BJ (cell line): ENCODE data around the gene ERGIC1. TPM values are rescaled to one million over a fixed set of nuclear protein-coding genes. Genes with fewer than 3 reads are reported as not detected.

Experiments used
- CTCF ChIA-PET: fragments of 350-600 bp; formaldehyde crosslinking; extraction: SDS; loops from one replicate; lab custom pipeline; 2021; ENCODE audit warnings: antibody characterized with exemption, inconsistent platforms; lab: Yijun Ruan, JAX
- POLR2A ChIA-PET: fragments of 300-600 bp; sonication (Branson Sonifier 250); formaldehyde crosslinking; extraction: SDS; loops from one replicate; lab custom pipeline; 2021; ENCODE audit warnings: antibody characterized with exemption; lab: Charles Lee
- DNase-seq: peaks from one replicate; pipeline ENCODE4 v3.0.0-alpha.2; 2011; ENCODE audit warnings: low read depth
- H3K27me3 ChIP-seq: 2 replicates; pipeline ENCODE4 v1.6.0; 2011; ENCODE audit warnings: low read length; ENCODE audit not compliant: control insufficient read depth, insufficient read depth
- H3K36me3 ChIP-seq: 2 replicates; pipeline ENCODE4 v1.5.1; 2011; ENCODE audit warnings: low read length; ENCODE audit not compliant: control insufficient read depth, insufficient read depth
- H3K4me3 ChIP-seq: 2 replicates; pipeline ENCODE4 v1.5.1; 2011; ENCODE audit warnings: low read depth, mild to moderate bottlenecking, control low read depth, low read length
- polyA plus RNA-seq: library from polyadenylated mRNA; depleted of rRNA; stranded (reverse); fragments of >200 nt; gene quantifications from 2 replicates; pipeline ENCODE4 v1.2.3, GENCODE V29; 2011
- TF ChIP-seq, protein P1 (sequence below): IDR thresholded peaks from 2 replicates; pipeline ENCODE4 v1.5.1; 2011; ENCODE audit warnings: low read depth, mild to moderate bottlenecking, control low read depth, inconsistent platforms, low read length, moderate library complexity; ENCODE audit not compliant: insufficient read depth

ERGIC1 gene
- polyA plus RNA-seq, 1 experiment = 216 TPM

DNA sequence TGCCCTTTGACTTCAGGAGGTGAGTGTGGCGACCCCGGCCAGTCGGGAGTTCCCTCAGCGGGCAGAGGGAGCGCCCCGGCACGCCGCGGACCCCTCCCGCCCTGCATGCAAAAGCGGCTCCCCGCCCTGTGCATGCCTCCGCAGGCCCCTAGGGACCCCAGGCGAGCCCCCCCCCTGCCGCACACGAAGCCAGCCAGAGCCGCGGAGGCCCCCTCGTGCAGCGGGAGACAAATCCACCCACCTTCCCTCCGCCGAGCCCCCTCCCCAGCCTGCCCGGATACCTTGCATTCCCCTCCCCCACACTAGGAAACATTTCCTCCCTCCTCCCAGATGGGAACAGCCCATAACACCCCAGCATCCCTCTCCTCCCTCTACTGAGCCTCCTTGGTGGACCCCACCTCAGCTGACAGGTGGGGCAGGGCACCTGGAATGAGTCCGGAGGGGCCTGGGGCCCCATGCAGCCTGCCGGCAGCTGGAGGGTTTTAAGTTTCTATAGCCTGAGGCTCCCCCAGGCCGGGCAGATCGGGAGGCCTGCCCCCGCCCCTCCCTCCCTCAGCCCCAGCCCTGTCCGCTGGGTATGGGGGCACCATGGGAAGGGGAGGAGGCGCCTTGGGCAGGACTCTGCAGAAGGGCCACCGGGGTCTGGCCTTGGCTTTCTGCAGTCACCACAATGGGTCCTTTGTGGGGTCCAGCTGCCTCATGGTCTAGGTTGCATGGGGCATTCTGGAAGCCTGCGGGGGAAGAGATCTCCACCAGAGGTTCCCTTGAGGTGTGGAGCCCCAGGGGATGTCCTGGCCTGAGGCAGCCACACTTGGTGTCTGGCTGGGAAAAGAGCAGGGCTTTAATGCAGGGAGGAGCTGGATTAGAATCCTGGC, 601 bp downstream of the ERGIC1 start:
- Histone ChIP-seq H3K27me3 (no peaks in the 10 kb centered on the region), H3K4me3 (peak overlapping the region; percentile 92), H3K36me3 (peaks cover 1% of the 10 kb centered on the region; the same call in 1 of the 2 replicates)
- DNase-seq = no peak
- ChIA-PET POLR2A (interaction anchor here (0.8 to 1.3 kb wide), 2 partner anchors 64 to 87 kb away, joined by 4 to 6 read pairs; partner anchors contain the start of gene DUSP1), CTCF (interaction anchor here (0.7 to 3.2 kb wide), 7 partner anchors 14 to 120 kb away, joined by 3 to 10 read pairs (median 4); partner anchors contain the start of gene DUSP1)
- TF ChIP-seq, protein P1, sequence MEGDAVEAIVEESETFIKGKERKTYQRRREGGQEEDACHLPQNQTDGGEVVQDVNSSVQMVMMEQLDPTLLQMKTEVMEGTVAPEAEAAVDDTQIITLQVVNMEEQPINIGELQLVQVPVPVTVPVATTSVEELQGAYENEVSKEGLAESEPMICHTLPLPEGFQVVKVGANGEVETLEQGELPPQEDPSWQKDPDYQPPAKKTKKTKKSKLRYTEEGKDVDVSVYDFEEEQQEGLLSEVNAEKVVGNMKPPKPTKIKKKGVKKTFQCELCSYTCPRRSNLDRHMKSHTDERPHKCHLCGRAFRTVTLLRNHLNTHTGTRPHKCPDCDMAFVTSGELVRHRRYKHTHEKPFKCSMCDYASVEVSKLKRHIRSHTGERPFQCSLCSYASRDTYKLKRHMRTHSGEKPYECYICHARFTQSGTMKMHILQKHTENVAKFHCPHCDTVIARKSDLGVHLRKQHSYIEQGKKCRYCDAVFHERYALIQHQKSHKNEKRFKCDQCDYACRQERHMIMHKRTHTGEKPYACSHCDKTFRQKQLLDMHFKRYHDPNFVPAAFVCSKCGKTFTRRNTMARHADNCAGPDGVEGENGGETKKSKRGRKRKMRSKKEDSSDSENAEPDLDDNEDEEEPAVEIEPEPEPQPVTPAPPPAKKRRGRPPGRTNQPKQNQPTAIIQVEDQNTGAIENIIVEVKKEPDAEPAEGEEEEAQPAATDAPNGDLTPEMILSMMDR = peak; percentile 29

DNA sequence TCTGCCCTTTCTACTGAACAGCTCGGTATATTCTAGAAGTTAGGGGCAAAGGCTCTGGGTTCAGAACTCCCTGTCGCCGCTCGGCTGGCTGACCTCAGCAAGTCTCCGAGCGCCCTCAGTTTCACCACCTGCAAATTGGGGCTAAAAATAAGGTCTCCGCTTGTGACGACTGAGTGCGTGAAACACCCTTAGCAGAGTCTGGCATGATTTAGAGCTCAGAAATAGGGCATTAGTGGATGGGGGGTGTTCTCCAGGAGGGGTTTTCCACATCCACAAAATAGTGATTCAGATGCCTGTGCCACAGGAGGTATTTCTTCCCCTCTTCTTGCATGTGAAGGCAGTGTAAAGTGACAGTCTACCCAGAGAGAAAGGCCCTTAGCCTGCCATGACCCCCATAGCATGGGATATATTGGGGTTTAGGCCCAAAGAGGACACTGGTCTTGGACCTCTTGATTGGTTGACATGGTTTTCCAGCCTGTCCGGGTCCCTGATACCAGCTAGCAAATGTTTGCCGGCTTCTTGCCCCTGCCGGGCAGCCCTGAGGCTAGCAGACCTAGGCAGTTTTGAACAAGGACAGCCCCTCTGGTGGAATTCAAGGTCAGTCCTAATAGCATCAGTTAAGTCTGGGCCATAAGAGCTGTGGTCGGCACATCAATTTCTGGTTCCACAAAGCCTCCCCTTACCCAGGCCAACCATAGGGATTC, 1.4 kb downstream of the ERGIC1 start:
- ChIA-PET POLR2A (interaction anchor here (0.8 to 1.3 kb wide), 2 partner anchors 65 to 86 kb away, joined by 4 to 6 read pairs; partner anchors contain the start of gene DUSP1), CTCF (interaction anchor here (0.8 to 3.2 kb wide), 8 partner anchors 15 to 121 kb away, joined by 3 to 10 read pairs (median 3); partner anchors contain the start of gene DUSP1)
- Histone ChIP-seq H3K4me3 (peak overlapping the region; percentile 92), H3K36me3 (peaks cover 1% of the 10 kb centered on the region; the same call in 1 of the 2 replicates), H3K27me3 (no peaks in the 10 kb centered on the region)
- DNase-seq = no peak
- TF ChIP-seq, protein P1 = no peak

DNA sequence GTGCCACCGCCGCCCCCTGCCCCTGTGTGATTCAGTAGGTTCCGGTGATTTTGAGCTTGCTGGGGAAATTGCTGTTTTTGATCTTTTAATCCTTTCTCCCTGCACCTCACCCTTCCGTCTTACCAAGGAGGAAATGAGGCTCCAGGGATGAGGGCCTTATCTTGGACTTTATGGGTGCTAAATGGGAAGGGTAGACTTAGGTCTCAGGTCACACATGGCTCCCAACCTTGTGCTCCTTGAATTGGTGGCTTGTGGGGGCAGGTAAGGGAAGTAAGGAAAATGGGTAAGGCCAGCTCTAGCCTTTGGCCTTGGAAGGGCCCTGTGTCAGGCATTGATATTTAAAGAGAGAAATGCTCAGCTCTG, 1.9 kb downstream of the ERGIC1 start:
- Histone ChIP-seq H3K4me3 (no peak overlapping the region), H3K36me3 (peaks cover 1% of the 10 kb centered on the region; the same call in 1 of the 2 replicates), H3K27me3 (no peaks in the 10 kb centered on the region)
- CTCF ChIA-PET = interaction anchor here (0.8 to 3.2 kb wide), 7 partner anchors 16 to 121 kb away, joined by 3 to 10 read pairs (median 3); partner anchors contain the start of gene DUSP1
- TF ChIP-seq, protein P1 = no peak
- POLR2A ChIA-PET = interaction anchor here (0.8 to 1.3 kb wide), 2 partner anchors 65 to 86 kb away, joined by 4 to 6 read pairs; partner anchors contain the start of gene DUSP1
- no peak for DNase-seq

GRCh38 chr5:172837640-172838039, 3.6 kb downstream of the ERGIC1 start:
- no peak overlapping the region for H3K4me3 ChIP-seq
- H3K27me3 ChIP-seq = no peaks in the 10 kb centered on the region
- no peak for DNase-seq
- TF ChIP-seq, protein P1 = no peak
- peaks cover 4% of the 10 kb centered on the region for H3K36me3 ChIP-seq
- ChIA-PET CTCF (interaction anchor here (0.6 to 3.2 kb wide), 3 partner anchors 60 to 160 kb away, joined by 3 to 10 read pairs (median 3); no protein-coding TSS in a partner anchor), POLR2A (no interaction called here)
